HG03066 (cell line): ENCODE results near the gene HNRNPM.
"Not testable (repeated sequence)": the region's sequence is repeated elsewhere in the genome, so short reads cannot be mapped to it uniquely, and the experiment has no call there.

ENCODE experiments used
- ATAC-seq: cut with Tn5 transposase; IDR thresholded peaks from one replicate; pipeline ENCODE4 v1.9.1; 2021; ENCODE audit warnings: low read depth; ENCODE audit not compliant: unreplicated experiment

The HNRNPM gene

DNA sequence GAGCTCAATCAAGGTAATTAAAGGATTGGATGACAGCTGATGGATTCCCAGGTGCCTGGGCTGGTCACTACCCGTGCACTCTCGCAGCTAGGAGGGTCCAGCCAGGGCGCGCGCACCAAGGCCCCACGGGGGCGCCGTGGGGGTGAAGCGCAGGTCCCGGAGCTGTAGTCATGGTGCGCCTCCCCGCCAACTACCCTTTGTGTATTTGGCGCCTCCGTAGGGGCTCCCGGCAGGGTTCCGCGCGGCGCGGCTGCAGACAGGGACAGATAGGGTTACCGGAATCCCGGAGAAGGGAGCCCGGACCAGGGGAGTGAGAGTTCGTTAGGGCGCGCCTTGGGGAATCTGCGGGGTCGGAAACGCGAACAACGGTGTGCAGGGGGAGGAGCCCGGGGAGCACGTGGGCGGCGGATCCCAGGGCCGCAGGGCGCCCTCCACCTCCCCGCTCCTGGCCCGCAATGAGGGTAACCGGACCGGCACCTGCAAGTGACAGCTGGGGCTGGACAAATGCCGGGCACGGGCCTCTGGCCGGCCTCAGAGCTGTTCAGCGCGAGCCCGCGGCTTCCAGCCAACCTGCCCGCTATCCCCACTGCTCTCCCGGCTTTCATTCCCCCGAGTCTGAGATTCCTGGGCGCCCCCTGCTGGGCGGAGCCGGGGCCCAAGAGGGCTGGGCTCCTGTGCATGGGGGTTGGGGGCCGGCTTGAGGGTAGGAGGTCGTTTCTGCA, 61.1 kb downstream of the HNRNPM start:
- ATAC-seq = peak; percentile 62

DNA sequence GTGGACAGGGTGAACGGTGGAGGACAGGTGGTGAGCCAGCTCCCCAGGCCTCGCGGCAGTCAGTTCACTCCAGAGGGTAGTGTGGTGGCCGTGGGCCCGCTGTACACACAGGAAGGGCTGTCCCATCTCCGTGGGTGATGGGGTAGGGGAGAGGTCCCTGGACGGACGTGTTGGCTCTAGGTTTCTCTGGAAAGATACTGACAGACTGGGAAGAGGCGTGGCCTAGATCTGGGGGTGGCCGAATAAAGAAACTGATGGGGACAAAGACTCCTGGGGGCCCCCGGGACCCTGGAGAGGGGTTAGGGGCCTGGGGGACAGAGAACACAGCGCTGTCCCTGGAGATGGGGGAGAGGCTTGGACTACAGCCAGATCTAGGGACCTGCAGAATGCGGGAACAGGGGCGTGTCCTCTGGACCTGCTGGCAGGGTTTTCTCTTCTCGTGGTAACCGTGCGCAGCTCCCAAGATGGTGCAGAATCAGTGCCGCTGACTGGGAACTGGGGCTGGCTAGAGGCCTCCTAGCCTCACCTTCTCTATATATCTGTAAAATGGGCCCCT, 61.7 kb downstream of the HNRNPM start:
- no peak for ATAC-seq

DNA sequence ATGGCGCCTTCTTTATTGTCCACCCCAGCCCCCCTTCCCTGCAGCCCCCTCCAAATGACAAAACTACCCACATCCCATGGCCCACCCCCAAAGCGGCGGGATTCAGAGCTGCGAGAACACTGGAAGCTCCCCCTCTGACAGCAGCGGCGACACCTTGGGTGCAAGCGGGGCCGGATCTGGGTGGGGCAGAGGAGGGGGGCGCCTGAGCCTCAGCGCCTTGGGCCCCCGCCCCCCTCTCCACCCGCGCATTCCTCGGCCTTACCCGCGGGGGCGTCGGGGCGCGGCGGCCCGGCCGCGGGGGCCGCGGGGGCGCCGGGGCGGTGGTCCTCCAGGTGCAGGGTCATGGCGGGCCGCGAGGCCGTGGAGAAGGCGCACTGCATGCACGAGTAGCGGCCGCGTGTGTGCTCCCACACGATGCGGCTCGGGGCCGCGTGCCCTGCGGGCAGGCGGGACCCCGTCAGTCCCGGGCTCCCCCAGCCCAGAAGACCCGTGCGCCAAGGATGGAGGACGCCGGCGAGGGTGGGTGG, 65.9 kb downstream of the HNRNPM start:
- no peak for ATAC-seq

DNA sequence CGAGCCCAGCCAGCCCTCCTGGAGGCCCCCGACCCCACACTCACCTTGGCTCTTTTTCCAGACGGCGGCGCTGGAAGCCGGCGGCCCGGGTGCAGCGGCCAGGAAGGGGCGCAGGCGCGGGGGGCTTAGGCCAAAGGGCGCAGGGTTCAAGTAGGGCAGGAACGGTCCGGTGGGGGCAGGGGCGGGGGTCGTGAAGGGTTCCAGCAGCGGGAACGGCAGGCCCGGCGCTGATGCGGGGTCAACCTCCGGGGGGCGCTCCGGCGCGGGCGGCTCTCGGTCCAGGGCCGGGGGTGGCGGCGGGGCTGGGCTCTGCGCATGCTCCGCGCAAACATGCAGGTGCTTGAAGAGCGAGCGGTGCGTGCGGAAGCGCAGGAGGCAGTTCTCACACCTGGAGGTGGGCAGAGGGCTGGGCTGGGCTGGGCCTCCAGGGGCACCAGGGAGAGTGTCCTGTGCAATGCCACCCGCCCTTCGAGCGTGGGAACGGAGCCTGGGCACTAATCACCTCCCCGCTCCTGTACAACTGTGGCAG, 66.9 kb downstream of the HNRNPM start:
- no peak for ATAC-seq

DNA sequence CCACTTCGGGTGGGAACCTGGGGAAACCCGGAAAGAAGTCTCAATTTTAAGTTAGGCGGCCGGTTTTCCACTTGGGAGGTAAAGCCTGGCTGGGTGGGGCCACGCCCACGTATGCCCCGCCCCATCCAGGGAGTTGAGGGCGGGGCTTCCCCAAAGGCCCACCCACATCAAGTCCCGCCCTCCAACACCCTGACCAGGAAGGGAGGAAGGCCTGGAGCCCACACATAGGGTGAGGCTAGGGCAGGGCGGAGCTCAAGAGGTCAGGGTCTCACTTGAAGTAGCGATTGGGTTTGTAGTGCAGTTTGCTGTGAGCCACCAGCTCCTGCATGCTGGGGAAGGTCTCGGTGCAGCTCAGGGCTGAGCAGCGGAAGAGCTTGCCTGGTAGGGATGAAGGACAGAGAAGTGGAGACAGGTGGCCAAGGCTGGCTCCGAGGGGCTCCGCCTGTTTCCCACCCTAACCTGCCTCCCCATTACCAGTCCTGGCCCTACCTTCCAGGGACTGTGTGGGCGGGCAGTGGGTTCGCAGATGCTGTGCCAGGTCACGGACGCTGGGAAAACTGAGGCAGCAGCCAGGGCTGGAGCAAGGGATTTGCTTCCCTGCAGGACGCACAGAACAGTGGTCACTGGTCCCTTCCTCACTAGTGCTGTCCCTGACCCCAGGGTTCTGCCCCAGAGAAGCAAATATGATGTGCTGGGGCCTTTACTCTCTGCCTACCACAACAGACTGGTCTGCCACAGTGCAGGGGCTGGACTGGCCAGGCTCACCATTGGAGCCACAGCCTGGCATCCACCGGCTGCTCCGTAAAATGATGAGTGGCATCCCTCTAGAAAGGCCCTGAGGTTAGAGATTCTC, 67.6 kb downstream of the HNRNPM start:
- no peak for ATAC-seq

DNA sequence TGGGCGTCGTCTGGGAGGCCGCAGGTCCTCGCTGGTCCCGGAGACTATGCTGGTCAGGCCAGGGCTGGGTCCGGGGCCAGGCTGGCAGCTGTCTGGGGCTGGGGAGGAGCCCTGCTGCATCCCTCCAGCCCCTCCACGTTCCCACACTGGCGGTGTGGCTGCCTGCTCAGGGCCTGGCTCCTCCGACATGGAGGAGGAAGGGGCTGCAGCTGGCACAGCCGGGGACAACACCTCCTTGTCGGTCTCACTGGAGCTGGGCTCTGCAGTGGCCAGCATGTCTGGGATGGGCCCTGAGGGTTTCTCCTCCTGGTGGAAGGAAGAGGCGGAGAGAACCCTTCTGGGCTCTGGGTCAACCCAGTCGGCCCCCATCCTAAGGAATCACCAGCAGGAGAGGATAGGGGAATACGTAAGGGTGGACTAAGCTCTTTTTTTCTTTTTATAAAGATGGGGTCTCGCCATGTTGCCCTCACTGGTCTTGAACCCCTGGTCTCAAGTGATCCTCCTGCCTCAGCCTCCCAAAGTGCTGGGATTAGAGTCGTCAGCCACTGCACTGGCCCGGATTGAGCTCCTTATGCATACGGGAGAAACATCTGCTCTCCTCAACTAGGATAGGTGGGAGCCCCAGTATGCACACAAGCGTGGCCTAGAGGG, 68.4 kb downstream of the HNRNPM start:
- no peak for ATAC-seq

DNA sequence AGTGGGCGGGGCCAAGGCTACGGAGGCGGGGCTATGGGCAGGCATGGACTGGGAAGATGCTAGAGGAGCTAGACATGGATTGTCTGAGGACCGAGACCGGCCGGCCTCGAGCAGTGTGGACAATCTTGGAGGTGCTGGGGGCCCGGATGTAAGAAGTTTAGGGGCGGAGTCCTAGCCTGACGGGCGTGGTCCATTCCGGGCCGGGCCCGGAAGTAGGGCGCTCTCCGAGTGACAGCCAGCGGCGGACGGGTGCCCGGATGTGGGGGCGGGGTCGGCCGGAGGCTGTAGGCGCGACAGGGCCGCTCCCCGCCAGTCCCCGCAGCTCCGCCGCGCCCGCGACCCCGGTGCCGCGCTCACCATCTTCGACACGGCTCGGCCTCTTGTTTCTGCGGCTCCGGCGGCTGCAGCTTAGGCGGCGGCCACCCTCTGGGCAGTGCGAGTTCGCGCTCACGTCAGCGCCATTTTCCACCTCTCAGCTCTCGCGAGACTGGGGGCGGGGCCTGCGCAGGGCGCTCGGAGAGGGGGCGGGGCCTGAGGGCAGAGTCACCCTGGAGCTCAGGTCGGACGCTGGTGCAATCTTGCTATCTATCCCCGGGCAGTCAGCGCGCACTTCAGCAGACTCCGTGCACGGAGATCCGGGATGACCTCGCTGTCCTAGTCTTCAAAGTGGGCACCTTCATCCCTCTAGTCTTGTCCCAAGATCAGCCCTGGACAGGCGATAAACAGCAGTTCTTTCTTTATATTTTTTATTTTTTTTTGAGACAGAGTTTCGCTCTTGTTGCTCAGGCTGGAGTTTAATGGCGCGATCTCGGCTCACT, 69.1 kb downstream of the HNRNPM start, which contains the start of gene ZNF414:
ZNF414 (minus strand) TSS at position 481 of the 818 bp plus-strand sequence; CDS start at position 360, 121 bp downstream.
- peak; percentile 91 for ATAC-seq

DNA sequence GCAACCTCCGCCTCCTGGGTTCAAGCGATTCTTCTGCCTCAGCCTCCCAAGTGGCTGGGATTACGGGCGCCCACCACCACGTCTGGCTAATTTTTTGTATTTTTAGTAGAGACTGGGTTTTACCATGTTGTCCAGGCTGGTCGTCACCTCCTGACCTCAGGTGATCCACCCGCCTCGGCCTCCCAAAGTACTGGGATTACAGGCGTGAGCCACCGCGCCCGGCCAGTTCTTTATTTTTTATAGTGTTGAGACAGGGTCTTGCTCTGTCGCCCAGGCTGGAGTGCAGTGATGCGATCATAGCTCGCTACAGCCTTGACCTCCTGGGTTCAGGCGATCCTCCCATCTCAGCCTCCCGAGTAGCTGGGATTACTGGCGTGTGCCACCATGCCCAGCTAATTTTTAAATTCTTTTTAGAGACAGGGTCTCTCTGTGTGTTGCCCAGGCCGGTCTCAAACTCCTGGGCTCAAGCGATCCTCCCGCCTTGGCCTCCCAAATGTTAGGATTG, 69.8 kb downstream of the HNRNPM start:
- ATAC-seq = not testable (repeated sequence)

DNA sequence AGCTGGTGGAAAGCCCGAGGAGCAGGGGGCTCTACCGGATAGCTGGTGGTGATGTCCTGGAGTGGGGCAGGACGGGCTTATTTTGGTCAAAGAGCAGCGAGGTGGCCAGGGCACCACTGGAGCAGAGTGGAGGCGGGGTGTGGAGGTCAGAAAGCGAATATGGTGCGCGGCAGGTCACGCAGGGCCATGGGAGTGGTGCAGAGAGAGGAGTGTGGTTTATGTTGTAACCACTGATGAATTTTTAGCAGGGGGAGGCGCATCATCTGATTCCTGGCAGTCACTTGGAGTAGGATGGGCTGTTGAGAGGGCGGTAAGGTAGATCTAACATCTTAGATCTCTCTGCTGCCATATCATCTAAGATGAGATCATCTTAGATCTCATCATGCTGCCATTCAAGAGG, 70.5 kb downstream of the HNRNPM start:
- ATAC-seq = no peak

DNA sequence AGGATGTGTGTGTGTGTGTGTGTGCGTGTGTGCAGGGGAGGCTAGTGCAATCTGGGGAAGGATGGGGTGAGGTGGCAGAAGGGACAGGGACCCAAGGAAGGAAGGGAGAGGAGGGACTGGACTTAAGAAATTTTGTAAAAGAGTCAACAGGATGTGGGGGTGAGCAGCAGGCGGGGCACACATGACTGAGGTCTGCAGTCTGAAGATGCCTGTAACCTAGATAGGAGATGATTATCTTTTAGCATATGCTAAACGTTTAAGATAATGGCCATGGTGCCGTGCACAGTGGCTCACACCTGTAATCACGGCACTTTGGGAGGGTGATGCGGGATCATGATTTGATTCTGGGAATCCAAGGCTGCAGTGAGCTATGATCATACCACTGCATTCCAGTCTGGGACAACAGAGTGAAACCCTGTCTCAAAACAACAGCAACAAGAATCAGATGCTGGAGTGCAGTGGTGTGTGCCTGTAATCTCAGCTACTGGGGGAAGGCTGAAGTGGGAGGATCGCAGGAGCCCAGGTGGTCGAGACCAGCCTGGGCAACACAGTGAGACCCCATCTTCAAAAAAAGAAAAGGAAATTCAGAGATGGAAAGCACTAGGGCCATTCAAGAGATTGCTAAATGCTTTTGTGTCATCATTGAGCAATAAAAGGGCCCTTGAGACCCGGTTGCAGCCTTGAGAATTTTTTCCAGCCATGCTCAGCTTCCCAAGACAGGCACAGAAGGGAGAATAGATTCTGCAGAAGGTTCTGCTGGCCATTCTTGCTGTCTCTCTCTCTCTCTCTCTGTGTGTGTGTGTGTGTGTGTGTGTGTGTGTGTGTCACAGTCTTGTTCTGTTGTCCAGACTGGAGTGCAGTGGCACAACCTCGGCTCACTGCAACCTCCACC, 73.0 kb downstream of the HNRNPM start:
- no peak for ATAC-seq

DNA sequence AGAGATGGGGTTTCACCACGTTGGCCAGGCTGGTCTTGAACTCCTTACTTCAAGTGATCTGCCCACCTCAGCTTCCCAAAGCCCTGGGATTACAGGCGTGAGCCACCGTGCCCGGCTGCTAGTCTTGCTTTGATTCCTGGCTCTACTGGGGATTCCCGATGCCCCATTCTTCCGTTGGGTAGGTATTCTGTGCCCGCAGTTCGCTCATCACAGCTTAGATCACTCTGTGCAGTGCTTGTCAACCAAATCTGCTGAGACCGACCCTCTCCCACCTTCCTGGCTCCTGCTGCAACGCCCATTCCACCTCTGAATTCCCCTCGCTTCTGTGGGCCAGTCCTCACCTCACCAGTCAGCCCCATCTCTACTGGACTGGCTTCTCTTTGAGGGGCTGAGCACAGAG, 73.8 kb downstream of the HNRNPM start:
- ATAC-seq = no peak

DNA sequence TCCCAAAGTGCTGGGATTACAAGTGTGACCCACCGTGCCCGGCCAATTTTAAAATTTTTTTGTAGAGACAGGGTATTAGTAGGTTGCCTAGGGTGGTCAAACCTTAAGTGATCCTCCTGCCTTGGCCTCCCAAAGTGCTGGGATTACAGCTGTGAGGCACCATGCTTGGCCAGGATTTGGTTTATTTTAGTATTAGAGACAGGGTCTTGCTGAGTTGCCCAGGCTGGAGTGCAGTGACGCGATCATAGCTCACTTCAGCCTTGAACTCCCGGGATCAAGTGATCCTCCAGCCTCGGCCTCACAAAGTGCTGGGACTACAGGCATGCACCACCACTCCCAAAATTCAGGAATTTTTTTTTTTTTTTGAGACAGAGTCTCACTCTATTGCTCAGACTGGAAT, 74.6 kb downstream of the HNRNPM start:
- ATAC-seq = no peak

DNA sequence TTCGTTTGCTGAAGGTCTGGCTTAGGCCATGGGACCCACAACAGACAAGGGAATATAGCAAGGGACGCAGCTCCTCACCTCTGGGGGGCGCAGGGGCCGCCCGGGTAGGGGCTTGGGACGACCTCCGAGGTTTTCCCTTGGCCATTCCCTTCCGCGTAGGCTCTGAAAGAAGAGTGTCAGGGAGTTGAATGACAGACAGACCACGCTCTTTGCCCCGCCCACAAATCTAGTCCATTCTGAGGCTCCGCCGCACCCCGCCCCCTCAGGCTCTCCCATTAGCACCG, 80.6 kb downstream of the HNRNPM start:
- no peak for ATAC-seq

DNA sequence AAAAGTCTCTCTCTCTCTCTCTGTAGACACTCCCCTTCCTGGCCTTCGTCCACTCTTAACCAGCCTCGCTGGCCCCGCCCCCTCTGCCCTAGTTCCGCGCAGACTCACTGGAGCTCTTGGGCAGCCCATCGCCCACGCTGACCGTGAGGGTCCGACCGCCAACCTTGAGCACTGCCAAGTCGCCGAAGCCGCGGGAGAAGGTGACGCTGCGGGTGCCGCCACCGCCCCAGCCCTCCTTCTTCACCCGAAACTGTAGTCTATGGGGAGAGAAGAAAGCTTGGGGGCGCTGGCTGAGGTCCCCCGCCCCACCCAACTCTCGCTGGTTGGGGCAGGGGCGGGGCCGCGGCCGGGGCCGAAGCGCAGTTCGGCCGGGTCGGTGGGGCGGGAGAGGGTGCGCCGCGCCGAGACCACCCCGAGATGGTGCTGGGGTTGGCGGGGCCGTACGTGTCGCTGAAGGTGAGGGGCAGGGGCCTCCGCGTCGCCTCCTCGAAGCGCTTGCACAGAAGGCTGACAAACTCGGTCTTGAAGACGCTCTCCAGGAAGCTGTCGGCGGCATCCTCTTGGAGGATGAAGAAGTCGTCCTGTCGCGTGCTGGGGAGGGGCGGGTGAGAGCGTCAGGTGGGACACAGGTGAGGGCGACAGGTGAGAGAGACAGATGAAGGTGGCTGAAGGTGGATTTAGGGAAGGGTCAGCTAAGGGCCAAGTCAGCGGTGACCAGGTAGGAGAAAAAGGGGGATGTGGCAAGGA, 81.7 kb downstream of the HNRNPM start:
- ATAC-seq = no peak

DNA sequence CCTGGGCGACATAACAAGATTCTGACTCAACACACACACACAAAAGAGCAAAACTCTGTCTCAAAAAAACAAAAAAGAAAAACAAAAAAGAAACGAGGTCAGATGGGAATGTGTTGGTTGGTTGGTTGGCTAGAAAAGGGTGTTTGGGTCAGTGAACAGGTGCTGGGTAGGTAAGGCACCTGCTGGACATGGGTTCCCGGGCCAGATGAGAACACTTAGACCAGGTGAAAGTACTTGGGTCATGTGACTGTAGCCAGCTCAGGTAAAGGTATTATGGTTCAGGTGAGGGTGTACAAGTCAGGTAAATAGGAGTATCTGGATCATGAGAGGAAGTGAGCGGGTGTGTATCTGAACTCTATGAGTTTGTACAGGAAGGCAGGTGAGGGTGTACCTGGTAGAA, 83.7 kb downstream of the HNRNPM start:
- ATAC-seq = no peak

DNA sequence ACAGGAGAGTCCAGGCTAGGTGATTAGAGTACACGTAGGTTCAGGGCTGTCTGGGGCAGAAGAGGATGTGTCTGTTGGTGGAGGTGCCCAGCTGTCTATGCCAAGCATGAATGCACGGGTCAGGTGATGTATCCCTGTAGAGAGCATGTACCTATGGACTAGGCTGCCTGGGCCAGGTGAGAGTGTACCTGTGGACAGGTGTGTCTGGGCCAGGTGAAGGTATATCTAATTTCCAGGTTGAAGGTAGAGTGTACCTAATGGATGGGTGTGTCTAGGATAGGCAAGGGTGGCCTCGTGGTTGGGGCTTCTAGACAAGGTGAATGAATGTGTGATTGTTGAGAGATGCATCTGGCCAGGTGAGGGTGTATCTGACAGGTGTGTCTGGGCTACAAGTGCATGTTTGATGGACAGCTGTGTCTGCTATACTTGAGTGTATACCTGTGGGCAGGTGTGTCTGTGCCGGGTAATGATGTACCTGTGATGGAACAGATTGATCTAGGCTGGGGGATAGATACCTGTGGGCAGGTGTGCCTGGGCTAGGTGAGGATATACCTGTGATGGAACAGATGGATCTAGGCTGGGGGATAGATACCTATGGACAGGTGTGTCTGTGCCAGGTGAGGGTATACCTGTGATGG, 84.7 kb downstream of the HNRNPM start:
- no peak for ATAC-seq

DNA sequence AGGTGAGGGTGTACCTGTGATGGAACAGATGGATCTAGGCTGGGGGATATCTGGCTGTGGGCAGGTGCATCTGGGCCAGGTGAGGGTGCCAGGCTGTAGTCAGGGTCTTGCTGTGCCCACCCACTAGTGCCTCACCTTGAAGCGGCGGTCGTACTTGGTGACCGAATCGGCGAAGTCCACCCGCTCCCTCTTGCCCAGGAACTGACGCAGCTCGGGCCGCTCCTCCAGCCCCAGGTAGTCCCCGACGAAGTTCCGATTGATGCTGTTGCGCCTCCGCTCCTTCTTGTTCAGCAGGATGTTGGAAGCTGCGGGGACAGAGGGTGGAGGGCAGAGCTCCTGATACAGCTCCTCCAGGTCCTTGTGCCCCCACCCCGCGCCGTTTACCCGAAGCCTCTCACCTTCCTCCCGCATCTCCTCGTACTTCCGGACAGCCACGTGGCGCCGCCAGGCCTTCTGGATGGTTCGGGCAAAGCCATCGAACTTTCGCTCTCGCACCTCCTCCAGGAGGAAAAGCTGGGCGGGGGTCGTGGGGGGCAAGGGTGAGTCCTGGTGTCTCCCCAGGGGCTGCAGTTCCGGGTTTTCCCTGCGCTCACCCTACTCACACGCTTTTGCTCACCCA, 85.4 kb downstream of the HNRNPM start:
- ATAC-seq = no peak
